Measurements from ENCODE around the gene ETS1. TPM values are rescaled to one million over a fixed set of nuclear protein-coding genes. Genes with fewer than 3 reads are reported as not detected.
"Not testable (repeated sequence)": the region's sequence is repeated elsewhere in the genome, so short reads cannot be mapped to it uniquely, and the experiment has no call there.

Gene ETS1
- total and polyA plus RNA-seq, 8 donors, result 70.2 to 139 (median 128) TPM

DNA sequence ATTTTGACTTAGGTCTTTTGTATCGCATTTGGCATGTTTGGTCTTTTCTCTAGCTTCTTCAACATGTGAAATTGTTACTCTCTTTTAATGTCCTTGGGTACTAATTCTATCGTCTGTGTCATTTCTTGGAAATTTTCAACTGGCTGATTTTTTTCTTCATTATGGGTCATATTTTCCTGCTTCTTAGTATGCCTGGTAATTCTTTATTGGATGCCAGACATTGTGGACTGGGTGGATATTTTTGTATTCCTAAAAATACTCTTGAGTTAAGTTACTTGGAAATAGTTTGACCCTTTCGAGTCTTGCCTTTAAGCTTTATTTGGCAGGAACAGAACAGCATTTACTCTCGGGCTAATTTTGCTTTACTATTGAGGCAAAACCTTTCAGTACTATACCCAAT lies 140.1 kb downstream of the ETS1 start:
- DNase-seq (no peak), ATAC-seq (no peak)
- Histone ChIP-seq H3K9me3 (no peaks in the 10 kb centered on the region), H3K4me3 (no peak overlapping the region), H3K4me1 (peaks cover 0 to 4% of the 10 kb centered on the region in 2 donors), H3K27me3 (no peaks in the 10 kb centered on the region), H3K36me3 (no peaks in the 10 kb centered on the region), H3K27ac (no peak overlapping the region)
- intact Hi-C loops (cut with DNase I), result no loop called here
- TF ChIP-seq, protein P1, sequence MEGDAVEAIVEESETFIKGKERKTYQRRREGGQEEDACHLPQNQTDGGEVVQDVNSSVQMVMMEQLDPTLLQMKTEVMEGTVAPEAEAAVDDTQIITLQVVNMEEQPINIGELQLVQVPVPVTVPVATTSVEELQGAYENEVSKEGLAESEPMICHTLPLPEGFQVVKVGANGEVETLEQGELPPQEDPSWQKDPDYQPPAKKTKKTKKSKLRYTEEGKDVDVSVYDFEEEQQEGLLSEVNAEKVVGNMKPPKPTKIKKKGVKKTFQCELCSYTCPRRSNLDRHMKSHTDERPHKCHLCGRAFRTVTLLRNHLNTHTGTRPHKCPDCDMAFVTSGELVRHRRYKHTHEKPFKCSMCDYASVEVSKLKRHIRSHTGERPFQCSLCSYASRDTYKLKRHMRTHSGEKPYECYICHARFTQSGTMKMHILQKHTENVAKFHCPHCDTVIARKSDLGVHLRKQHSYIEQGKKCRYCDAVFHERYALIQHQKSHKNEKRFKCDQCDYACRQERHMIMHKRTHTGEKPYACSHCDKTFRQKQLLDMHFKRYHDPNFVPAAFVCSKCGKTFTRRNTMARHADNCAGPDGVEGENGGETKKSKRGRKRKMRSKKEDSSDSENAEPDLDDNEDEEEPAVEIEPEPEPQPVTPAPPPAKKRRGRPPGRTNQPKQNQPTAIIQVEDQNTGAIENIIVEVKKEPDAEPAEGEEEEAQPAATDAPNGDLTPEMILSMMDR (IDR thresholded peaks at IDR 0.05), result no peak

DNA sequence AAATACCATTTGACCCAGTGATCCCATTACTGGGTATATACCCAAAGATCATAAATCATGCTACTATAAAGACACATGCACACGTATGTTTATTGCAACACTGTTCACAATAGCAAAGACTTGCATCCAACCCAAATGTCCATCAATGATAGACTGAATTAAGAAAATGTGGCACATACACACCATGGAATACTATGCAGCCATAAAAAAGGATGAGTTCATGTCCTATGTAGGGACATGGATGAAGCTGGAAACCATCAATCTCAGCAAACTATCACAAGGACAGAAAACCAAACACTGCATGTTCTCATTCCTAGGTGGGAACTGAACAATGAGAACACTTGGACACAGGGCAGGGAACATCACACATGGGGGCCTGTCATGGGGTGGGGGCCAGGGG lies 141.4 kb downstream of the ETS1 start:
- H3K4me1 ChIP-seq; H3K27ac ChIP-seq; intact Hi-C loops (cut with DNase I); ATAC-seq; DNase-seq; H3K36me3 ChIP-seq; H3K9me3 ChIP-seq; H3K27me3 ChIP-seq; H3K4me3 ChIP-seq: not testable (repeated sequence)

DNA sequence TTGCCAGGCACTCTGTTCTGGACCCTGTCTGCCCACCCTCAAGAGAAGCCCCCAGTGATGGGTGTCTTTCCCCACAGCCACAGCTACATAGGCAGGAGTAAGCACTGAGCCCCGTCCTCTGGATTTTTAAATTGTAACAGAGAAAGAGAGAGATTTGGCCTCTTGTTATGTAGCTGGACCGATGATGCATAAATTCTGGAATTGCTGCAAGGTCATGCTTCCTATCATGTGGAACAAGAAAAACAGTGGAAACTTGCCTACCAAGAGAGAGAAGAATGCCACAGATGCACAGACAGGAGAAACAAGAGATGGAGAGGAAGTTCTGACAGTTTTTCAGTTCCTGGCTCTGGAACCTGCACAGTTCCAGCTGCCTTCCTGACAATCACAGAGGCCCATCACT lies 150.2 kb downstream of the ETS1 start:
- H3K36me3 ChIP-seq, result no peaks in the 10 kb centered on the region
- H3K27me3 ChIP-seq, result no peaks in the 10 kb centered on the region
- intact Hi-C loops (cut with DNase I), result no loop called here
- H3K4me1 ChIP-seq, result no peaks in the 10 kb centered on the region
- TF ChIP-seq, protein P1 (IDR thresholded peaks at IDR 0.05), result no peak
- H3K4me3 ChIP-seq, result no peak overlapping the region
- H3K27ac ChIP-seq, result no peak overlapping the region
- DNase-seq (no peak), ATAC-seq (peak; percentile 26)
- no peaks in the 10 kb centered on the region for H3K9me3 ChIP-seq

DNA sequence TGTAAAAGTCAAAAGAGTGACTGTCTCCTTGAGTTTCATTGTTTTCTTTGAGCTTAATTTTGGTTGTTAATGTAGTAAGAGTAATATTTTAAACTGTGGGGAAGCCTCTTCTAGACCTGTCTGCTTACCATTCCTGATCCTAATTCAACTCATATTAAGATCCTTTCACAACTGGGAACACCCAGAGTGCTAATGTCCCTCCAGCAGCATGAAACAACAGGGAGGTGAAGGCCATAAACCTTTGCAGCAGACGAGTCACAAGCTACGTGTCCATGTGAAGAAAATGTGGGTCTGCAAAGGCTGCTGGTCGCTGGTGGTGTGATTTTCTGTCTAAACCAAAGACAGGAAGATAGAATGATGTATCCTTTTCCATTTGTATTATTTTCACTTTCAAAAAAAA lies 152.5 kb downstream of the ETS1 start:
- intact Hi-C loops (cut with DNase I), result no loop called here

DNA sequence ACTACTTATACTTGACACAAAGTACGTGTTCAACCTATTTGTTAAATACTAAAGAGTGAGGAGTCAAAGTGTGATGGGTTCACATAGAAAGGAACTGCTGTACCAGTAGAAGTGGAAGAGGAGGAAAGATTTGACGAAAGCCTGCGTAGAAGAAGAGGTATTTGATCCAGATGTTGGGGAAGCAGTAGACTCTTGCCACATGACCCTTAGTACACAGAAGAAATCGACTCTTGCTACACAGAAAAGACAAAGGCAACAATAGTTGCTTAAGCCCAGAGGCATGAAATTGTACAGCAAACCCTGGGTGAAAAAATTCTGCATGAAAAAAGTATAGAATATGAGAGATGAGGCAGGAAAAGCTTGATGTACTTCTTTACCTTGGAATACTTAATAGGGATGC lies 152.9 kb downstream of the ETS1 start:
- DNase-seq (no peak), ATAC-seq (no peak)
- Histone ChIP-seq H3K36me3 (no peaks in the 10 kb centered on the region), H3K9me3 (no peaks in the 10 kb centered on the region), H3K4me1 (no peaks in the 10 kb centered on the region), H3K4me3 (no peak overlapping the region), H3K27me3 (no peaks in the 10 kb centered on the region), H3K27ac (no peak overlapping the region)
- TF ChIP-seq, protein P1 (IDR thresholded peaks at IDR 0.05), result no peak
- intact Hi-C loops (cut with DNase I), result no loop called here

More for the DNA sequence above, 152.5 kb downstream of the ETS1 start:
- Histone ChIP-seq H3K36me3 (no peaks in the 10 kb centered on the region), H3K4me3 (no peak overlapping the region), H3K4me1 (no peaks in the 10 kb centered on the region), H3K27ac (no peak overlapping the region), H3K9me3 (no peaks in the 10 kb centered on the region), H3K27me3 (no peaks in the 10 kb centered on the region)
- TF ChIP-seq, protein P1 (IDR thresholded peaks at IDR 0.05), result no peak
- no peak for DNase-seq
- no peak for ATAC-seq

DNA sequence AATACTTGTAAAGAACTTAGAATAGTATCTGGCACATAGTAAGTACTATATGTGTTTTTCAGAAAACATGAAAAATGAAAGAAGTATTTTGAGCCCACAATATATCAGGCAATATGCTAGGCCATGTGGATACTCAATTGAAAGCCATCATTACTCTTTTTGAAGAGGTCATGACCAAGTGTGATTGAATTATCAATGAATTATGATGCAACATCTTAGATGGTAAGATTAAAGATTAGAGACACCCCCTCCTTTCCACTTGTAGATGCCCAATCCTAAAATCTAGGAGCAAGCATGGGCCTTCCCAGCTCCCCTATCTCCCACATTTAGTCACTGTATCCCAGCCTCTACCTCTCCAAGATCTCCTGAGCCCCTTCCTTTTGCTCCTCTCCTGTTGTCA lies 154.4 kb downstream of the ETS1 start:
- TF ChIP-seq, protein P1 (IDR thresholded peaks at IDR 0.05), result no peak
- no peak for DNase-seq
- Histone ChIP-seq H3K36me3 (no peaks in the 10 kb centered on the region), H3K27ac (no peak overlapping the region), H3K9me3 (no peaks in the 10 kb centered on the region), H3K27me3 (no peaks in the 10 kb centered on the region), H3K4me1 (no peaks in the 10 kb centered on the region), H3K4me3 (no peak overlapping the region)
- intact Hi-C loops (cut with DNase I), result no loop called here
- ATAC-seq, result no peak
